OCI-LY3 (cell line): ENCODE results near the gene HIVEP3.

Source experiments
- H2AFZ ChIP-seq: fragments of 200-600, 300-600 bp; shearing (Covaris generic); 2 replicates; pipeline ENCODE4 v1.6.0; 2014; ENCODE audit warnings: antibody characterized with exemption, low read depth, low read length
- H3K27ac ChIP-seq: fragments of 200-600, 300-600 bp; sonication (generic); 2 replicates; pipeline ENCODE4 v1.5.1; 2014; ENCODE audit warnings: mild to moderate bottlenecking, low read length, moderate library complexity, mixed read lengths
- H3K27me3 ChIP-seq: fragments of 200-600, 300-600 bp; sonication (generic); 2 replicates; pipeline ENCODE4 v1.6.1; 2014; ENCODE audit warnings: low read depth, low read length, mixed read lengths
- H3K36me3 ChIP-seq: fragments of 200-600, 300-600 bp; sonication (generic); replicated peaks from 2 replicates; pipeline ENCODE3; 2014; ENCODE audit warnings: low read depth, low read length, mixed read lengths
- H3K4me1 ChIP-seq: fragments of 300-600, 200-600 bp; sonication (generic); 2 replicates; pipeline ENCODE4 v1.6.1; 2014; ENCODE audit warnings: low read length, mixed read lengths
- H3K4me2 ChIP-seq: fragments of 200-600, 300-600 bp; sonication (generic); 2 replicates; pipeline ENCODE4 v1.6.1; 2014; ENCODE audit warnings: low read length, mixed read lengths
- H3K4me3 ChIP-seq: fragments of 300-600, 200-600 bp; sonication (generic); 2 replicates; pipeline ENCODE4 v1.5.1; 2014; ENCODE audit warnings: antibody characterized with exemption, mild to moderate bottlenecking, low read length, moderate library complexity
- H3K79me2 ChIP-seq: fragments of 300-600, 200-600 bp; shearing (Covaris generic); 2 replicates; pipeline ENCODE4 v1.6.1; 2014; ENCODE audit warnings: mild to moderate bottlenecking, low read length, mixed read lengths
- H3K9ac ChIP-seq: fragments of 300-600, 200-600 bp; shearing (Covaris generic); 2 replicates; pipeline ENCODE4 v1.6.0; 2014; ENCODE audit warnings: mild to moderate bottlenecking, low read length, moderate library complexity
- H3K9me3 ChIP-seq: fragments of 200-600, 300-600 bp; shearing (Covaris generic); 2 replicates; pipeline ENCODE4 v1.6.1; 2014; ENCODE audit warnings: low read length, mixed read lengths; ENCODE audit not compliant: insufficient read depth
- H4K20me1 ChIP-seq: fragments of 200-600, 300-600 bp; sonication (generic); 2 replicates; pipeline ENCODE4 v1.6.1; 2016; ENCODE audit warnings: low read length, mixed read lengths; ENCODE audit not compliant: insufficient read depth
- EZH2phosphoT487 ChIP-seq: fragments of 200-600 bp; shearing (Covaris generic); IDR thresholded peaks from 2 replicates; pipeline ENCODE4 v1.6.1; 2018; ENCODE audit warnings: antibody characterized with exemption, mixed run types, low read depth
- TF ChIP-seq, protein P1 (sequence below): fragments of 200-600, 300-600 bp; sonication (generic); IDR thresholded peaks from 2 replicates; pipeline ENCODE4 v1.5.1; 2014; ENCODE audit warnings: antibody characterized with exemption, low read length, low read depth

The HIVEP3 gene

GRCh38 chr1:41665962-41666917, 252.5 kb downstream of the HIVEP3 start:
- Histone ChIP-seq H2AFZ (no peak overlapping the region), H3K4me3 (no peak overlapping the region), H3K36me3 (peaks cover 4% of the 10 kb centered on the region), H3K4me1 (peaks cover 85% of the 10 kb centered on the region), H3K4me2 (peak overlapping the region; percentile 53), H4K20me1 (no peaks in the 10 kb centered on the region), H3K27ac (peak overlapping the region; percentile 94), H3K9me3 (no peaks in the 10 kb centered on the region), H3K27me3 (no peaks in the 10 kb centered on the region), H3K9ac (peak overlapping the region; percentile 60), H3K79me2 (peaks cover 35% of the 10 kb centered on the region)
- TF ChIP-seq, protein P1, sequence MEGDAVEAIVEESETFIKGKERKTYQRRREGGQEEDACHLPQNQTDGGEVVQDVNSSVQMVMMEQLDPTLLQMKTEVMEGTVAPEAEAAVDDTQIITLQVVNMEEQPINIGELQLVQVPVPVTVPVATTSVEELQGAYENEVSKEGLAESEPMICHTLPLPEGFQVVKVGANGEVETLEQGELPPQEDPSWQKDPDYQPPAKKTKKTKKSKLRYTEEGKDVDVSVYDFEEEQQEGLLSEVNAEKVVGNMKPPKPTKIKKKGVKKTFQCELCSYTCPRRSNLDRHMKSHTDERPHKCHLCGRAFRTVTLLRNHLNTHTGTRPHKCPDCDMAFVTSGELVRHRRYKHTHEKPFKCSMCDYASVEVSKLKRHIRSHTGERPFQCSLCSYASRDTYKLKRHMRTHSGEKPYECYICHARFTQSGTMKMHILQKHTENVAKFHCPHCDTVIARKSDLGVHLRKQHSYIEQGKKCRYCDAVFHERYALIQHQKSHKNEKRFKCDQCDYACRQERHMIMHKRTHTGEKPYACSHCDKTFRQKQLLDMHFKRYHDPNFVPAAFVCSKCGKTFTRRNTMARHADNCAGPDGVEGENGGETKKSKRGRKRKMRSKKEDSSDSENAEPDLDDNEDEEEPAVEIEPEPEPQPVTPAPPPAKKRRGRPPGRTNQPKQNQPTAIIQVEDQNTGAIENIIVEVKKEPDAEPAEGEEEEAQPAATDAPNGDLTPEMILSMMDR: no peak
- no peak for TF ChIP-seq EZH2phosphoT487

DNA sequence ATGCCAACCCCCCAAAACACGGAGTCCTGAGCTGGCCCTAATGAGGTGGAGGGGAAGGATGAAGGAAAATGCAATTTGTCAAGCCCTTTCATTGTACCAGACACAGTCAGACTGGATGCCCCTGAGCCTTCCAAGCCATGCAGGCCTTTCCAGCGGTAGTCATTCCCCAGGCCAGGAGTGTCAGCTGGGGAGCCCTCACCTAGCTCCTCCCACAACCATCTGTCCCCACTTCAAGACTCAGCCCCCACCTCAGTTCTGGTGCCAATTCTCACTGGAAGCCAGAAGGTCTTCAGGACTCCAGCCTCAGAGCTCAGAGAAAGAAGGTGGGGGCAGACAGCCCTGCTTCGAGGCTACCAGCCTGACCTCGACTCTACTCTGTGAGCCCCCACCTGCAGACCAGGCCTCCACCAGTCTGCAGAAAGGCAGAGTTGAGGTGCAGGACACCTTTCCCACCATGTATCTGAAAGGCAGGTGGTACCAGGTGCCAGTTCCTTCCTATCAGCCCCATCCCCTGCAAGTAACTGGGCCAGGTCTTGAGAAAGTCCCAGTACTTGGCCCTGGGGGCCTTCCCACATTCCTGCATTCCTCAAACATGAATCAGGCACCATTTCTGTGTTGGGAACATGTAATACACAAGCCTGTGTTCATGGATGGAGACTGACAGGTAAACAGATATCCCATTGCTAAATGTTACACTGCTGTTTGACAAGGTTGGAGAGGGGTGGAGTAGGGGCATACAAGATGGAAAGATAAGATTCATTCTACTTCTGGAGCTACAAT, 253.7 kb downstream of the HIVEP3 start:
- 0 out of 2 replicates have a peak overlapping the region, but pooled peaks have one; percentile 17 for H3K4me2 ChIP-seq
- no peaks in the 10 kb centered on the region for H4K20me1 ChIP-seq
- H3K27ac ChIP-seq: peak overlapping the region; percentile 94
- peaks cover 16% of the 10 kb centered on the region for H3K36me3 ChIP-seq
- H2AFZ ChIP-seq: no peak overlapping the region
- no peak overlapping the region for H3K4me3 ChIP-seq
- TF ChIP-seq, protein P1: no peak
- no peak for TF ChIP-seq EZH2phosphoT487
- peaks cover 47% of the 10 kb centered on the region for H3K79me2 ChIP-seq
- H3K9me3 ChIP-seq: no peaks in the 10 kb centered on the region
- peak overlapping the region; percentile 77; the same call in 1 of the 2 replicates for H3K9ac ChIP-seq
- H3K4me1 ChIP-seq: peaks cover 76% of the 10 kb centered on the region
- no peaks in the 10 kb centered on the region for H3K27me3 ChIP-seq

DNA sequence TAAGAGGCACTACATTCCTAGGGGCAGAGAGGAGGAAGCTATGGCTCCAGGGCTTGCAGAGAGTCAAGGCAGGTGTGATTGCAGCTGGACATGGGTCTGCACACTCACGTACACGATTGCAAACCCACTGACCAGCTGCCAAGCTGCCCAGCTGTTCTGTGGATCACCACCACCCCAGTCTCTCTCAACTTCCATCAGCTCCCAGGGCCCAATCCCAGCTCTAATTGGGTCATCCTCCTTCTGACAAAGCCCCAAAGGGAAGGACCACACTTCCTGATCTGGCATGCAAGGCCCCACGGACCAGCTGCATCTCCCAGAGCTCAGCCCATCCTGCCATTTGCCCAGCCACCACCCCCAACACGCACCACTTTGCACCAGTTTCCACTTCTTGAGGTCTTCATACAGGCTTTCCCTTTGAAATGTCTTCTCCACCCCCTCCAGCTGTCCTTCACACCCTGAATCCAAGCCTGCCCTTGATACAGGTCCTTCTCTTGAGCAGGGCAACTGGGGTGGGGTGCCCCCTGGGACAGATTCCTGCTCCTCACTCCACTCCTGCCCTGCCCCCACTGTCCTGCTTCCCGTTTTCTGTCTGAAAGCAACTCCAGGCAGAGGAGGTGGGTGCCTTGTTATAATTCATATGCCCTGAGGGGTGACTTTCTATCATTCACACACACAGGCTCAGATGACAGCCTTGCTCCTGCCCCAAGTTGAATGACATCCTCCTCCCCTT, 254.9 kb downstream of the HIVEP3 start:
- H2AFZ ChIP-seq: no peak overlapping the region
- H3K4me1 ChIP-seq: peaks cover 76% of the 10 kb centered on the region
- peak overlapping the region; percentile 94 for H3K27ac ChIP-seq
- no peaks in the 10 kb centered on the region for H3K9me3 ChIP-seq
- peaks cover 57% of the 10 kb centered on the region for H3K79me2 ChIP-seq
- peak overlapping the region; percentile 77; the same call in 1 of the 2 replicates for H3K9ac ChIP-seq
- H3K4me2 ChIP-seq: peak overlapping the region; percentile 83
- H3K27me3 ChIP-seq: no peaks in the 10 kb centered on the region
- no peak overlapping the region for H3K4me3 ChIP-seq
- TF ChIP-seq, protein P1: no peak
- no peak for TF ChIP-seq EZH2phosphoT487
- peaks cover 28% of the 10 kb centered on the region for H3K36me3 ChIP-seq
- H4K20me1 ChIP-seq: peaks cover 7% of the 10 kb centered on the region
